ENCODE measurements around the gene RAD54L.

DNA sequence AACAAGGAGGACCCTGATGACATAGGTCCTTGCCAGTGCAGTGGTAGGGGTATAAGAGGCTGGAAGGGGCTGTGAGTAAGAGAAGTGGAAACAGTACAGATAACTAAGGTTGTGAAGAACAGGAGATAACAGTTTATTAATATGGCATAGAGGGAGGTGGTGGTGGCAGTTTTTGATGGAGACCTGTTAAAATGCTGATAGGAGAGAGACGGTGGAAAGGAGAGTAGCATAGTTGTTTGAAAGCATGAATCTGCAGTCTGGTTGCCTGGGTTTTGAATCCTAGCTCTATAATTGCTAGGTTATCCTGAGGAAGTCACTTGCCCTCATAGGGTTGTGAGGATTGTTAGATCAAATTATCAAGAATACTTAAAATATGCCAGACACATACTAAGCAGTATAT, 36.5 kb downstream of the RAD54L start:
- TF ChIP-seq, protein P1, sequence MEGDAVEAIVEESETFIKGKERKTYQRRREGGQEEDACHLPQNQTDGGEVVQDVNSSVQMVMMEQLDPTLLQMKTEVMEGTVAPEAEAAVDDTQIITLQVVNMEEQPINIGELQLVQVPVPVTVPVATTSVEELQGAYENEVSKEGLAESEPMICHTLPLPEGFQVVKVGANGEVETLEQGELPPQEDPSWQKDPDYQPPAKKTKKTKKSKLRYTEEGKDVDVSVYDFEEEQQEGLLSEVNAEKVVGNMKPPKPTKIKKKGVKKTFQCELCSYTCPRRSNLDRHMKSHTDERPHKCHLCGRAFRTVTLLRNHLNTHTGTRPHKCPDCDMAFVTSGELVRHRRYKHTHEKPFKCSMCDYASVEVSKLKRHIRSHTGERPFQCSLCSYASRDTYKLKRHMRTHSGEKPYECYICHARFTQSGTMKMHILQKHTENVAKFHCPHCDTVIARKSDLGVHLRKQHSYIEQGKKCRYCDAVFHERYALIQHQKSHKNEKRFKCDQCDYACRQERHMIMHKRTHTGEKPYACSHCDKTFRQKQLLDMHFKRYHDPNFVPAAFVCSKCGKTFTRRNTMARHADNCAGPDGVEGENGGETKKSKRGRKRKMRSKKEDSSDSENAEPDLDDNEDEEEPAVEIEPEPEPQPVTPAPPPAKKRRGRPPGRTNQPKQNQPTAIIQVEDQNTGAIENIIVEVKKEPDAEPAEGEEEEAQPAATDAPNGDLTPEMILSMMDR (IDR thresholded peaks at IDR 0.05; ENCODE audit: insufficient read depth, low read length, poor library complexity, severe bottlenecking), result no peak
- no peak for TF ChIP-seq EZH2phosphoT487 (conservative IDR thresholded peaks at IDR 0.05; ENCODE audit: low read length)
